K562 (cell line): ENCODE results near the gene RHEBL1. TPM values are rescaled to one million over a fixed set of nuclear protein-coding genes. Genes with fewer than 3 reads are reported as not detected.
A peak's percentile ranks its signal among the peaks of the same experiment; 100 is the strongest.

Experiments used
- ATF7 ChIP-seq: fragments of 450-650 bp; IDR thresholded peaks from 2 replicates; pipeline ENCODE4 v1.7.1; 2014; ENCODE audit warnings: mild to moderate bottlenecking, moderate library complexity
- CBX3 ChIP-seq, 2 experiments: IDR thresholded peaks; 1 replicate in 1 of 2; 2 replicates in 1 of 2; pipeline ENCODE4 v1.6.1; 2012; ENCODE audit warnings: inconsistent platforms in 2 of 2, low read length in 2 of 2, borderline replicate concordance in 1 of 2, control low read depth in 1 of 2
- CHD4 ChIP-seq: fragments of 200-600 bp; sonication (generic); IDR thresholded peaks from 3 replicates; pipeline ENCODE4 v1.6.1; 2012; ENCODE audit warnings: low read depth, mild to moderate bottlenecking, mixed read lengths, low read length, inconsistent platforms; ENCODE audit not compliant: insufficient read depth, insufficient replicate concordance, poor library complexity, severe bottlenecking
- CREM ChIP-seq: IDR thresholded peaks from 2 replicates; pipeline ENCODE4 v1.6.1; 2014; ENCODE audit warnings: antibody characterized with exemption, low read depth
- CSDE1 ChIP-seq, 2 experiments: fragments of 450-650 bp; IDR thresholded peaks; 2 replicates each; pipeline ENCODE4 v1.6.1; 2016; ENCODE audit warnings: mild to moderate bottlenecking in 1 of 2
- DMBX1 ChIP-seq: fragments of 250-450 bp; sonication (Bioruptor Pico); IDR thresholded peaks from 2 replicates; pipeline ENCODE4 v1.8.0; 2022; ENCODE audit warnings: inconsistent platforms, mild to moderate bottlenecking, moderate library complexity, borderline replicate concordance
- ETV5 ChIP-seq: sonication (generic); formaldehyde crosslinking; IDR thresholded peaks from 2 replicates; pipeline ENCODE4 v1.4.0; 2020; ENCODE audit warnings: low read depth, mild to moderate bottlenecking, missing genetic modification reagents
- FOXA3 ChIP-seq, 2 experiments: fragments of 450-650 bp in 1 of 2; sonication (generic) in 1 of 2; formaldehyde crosslinking; IDR thresholded peaks in 1 of 2; conservative IDR thresholded peaks in 1 of 2; 2 replicates each; pipeline versions ENCODE4 v1.4.0 to v1.8.0; 2020 to 2022; ENCODE audit warnings: mild to moderate bottlenecking in 2 of 2, missing genetic modification reagents in 1 of 2
- ILK ChIP-seq: fragments of 450-650 bp; IDR thresholded peaks from 2 replicates; pipeline ENCODE4 v1.6.1; 2016; ENCODE audit warnings: missing genetic modification characterization, low read depth, mild to moderate bottlenecking, missing compliant biosample characterization, moderate library complexity, borderline replicate concordance
- MAFG ChIP-seq: fragments of 450-650 bp; conservative IDR thresholded peaks from 2 replicates; pipeline ENCODE4 v1.6.1; 2016; ENCODE audit warnings: missing genetic modification characterization, missing compliant biosample characterization
- POU5F1 ChIP-seq: fragments of 150-350 bp; IDR thresholded peaks from 2 replicates; pipeline ENCODE4 v1.6.1; 2014; ENCODE audit warnings: borderline replicate concordance, low read length, low read depth, mild to moderate bottlenecking; ENCODE audit not compliant: partially characterized antibody
- ZNF3 ChIP-seq: fragments of 250-450 bp; sonication (Bioruptor Pico); IDR thresholded peaks from 2 replicates; pipeline ENCODE4 v1.5.0; 2021; ENCODE audit warnings: mild to moderate bottlenecking, moderate library complexity
- ZNF586 ChIP-seq: fragments of 450-650 bp; formaldehyde crosslinking; conservative IDR thresholded peaks from 2 replicates; pipeline ENCODE4 v1.4.0; 2020; ENCODE audit warnings: mild to moderate bottlenecking, moderate library complexity
- polyA plus RNA-seq, 8 experiments: library from polyadenylated mRNA; depleted of rRNA in 4 of 8; stranded (reverse) in 5 of 8; unstranded in 3 of 8; fragments of >200 nt; fragmentation: Nextera tagmentation in 2 of 8; fragmentation: Illumina TruSeq in 1 of 8; extraction: Ambion mirVana in 2 of 8; extraction: Trizol in 1 of 8; gene quantifications; 2 replicates each; pipeline versions ENCODE4 v1.2.1 to v1.2.3, GENCODE V29; 2011 to 2014; ENCODE audit warnings: inconsistent platforms in 1 of 8, missing spikeins in 1 of 8
- total RNA-seq, 7 experiments: library from RNA; depleted of rRNA in 6 of 7; stranded (reverse); fragments of >200 nt in 6 of 7; fragmentation: Illumina TruSeq in 2 of 7; extraction: Trizol in 2 of 7; gene quantifications; 2 replicates each; pipeline versions ENCODE4 v1.2.1 to v1.2.3, GENCODE V29; 2011 to 2021; ENCODE audit warnings: low replicate concordance in 1 of 7
- TF ChIP-seq, protein P1 (sequence below): fragments of 250-450 bp; sonication (Bioruptor Pico); IDR thresholded peaks from 2 replicates; pipeline ENCODE4 v1.5.0; 2021
- TF ChIP-seq, protein P2 (sequence below): fragments of 250-450 bp; sonication (Bioruptor Pico); IDR thresholded peaks from 2 replicates; pipeline ENCODE4 v1.9.0; 2021; ENCODE audit warnings: mild to moderate bottlenecking, inconsistent platforms
- TF ChIP-seq, protein P3 (sequence below), 2 experiments: fragments of 450-650 bp; conservative IDR thresholded peaks; 2 replicates each; pipeline ENCODE4 v1.6.1; 2017; ENCODE audit warnings: mild to moderate bottlenecking in 2 of 2, moderate library complexity in 2 of 2
- TF ChIP-seq, protein P4 (sequence below): sonication (generic); formaldehyde crosslinking; IDR thresholded peaks from 2 replicates; pipeline ENCODE4 v1.9.0; 2022; ENCODE audit warnings: mild to moderate bottlenecking, missing genetic modification reagents
- TF ChIP-seq, protein P5 (sequence below): fragments of 450-650 bp; IDR thresholded peaks from 2 replicates; pipeline ENCODE4 v1.6.1; 2017; ENCODE audit warnings: antibody characterized with exemption, mild to moderate bottlenecking

RHEBL1 gene
- total and polyA plus RNA-seq, 9 of the 15 experiments (the other 6 are each of a cell fraction or from before 2014, with no cell fraction given) = 4.3 to 36.1 (median 8.2) TPM

DNA sequence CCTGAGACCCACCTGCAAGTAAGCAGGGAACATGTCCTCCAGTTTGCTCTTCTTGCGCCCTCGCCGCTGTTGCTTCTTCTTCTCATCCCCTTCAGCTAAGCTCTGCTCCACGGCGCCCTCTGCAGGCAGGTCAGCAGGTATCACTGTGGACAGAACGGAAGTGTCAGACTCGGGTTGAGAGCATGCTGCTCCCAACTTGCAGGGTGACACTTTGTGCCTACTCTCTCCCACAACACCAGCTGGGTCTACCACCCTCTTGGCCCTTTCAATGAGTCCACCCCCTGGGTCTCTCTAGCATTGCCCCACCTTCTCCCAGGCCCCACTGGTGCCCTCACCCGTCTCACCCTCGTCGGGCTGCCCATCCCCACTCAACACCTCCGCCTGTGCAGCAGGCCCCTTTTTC is 25.9 kb downstream of the RHEBL1 start (continued):
- peak; percentile 47; the same call in 1 of the 2 replicates for TF ChIP-seq CREM
- TF ChIP-seq POU5F1 = no peak
- TF ChIP-seq ILK (tag) = no peak
- no peak for TF ChIP-seq ATF7
- no peak for TF ChIP-seq DMBX1
- TF ChIP-seq FOXA3 (CRISPR knock-in tag; conservative IDR thresholded peaks at IDR 0.05 in 1 of 2, IDR thresholded peaks at IDR 0.05 in 1 of 2) = no peak
- TF ChIP-seq CHD4 = no peak
- no peak for TF ChIP-seq MAFG
- TF ChIP-seq CBX3 (IDR thresholded peaks at IDR 0.05; ENCODE audit: borderline replicate concordance in 1 of 2, low read length in 2 of 2) = no peak
- TF ChIP-seq, protein P1, sequence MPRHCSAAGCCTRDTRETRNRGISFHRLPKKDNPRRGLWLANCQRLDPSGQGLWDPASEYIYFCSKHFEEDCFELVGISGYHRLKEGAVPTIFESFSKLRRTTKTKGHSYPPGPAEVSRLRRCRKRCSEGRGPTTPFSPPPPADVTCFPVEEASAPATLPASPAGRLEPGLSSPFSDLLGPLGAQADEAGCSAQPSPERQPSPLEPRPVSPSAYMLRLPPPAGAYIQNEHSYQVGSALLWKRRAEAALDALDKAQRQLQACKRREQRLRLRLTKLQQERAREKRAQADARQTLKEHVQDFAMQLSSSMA (CRISPR knock-in tag) = no peak
- no peak for TF ChIP-seq ZNF3 (CRISPR knock-in tag)
- TF ChIP-seq, protein P2, sequence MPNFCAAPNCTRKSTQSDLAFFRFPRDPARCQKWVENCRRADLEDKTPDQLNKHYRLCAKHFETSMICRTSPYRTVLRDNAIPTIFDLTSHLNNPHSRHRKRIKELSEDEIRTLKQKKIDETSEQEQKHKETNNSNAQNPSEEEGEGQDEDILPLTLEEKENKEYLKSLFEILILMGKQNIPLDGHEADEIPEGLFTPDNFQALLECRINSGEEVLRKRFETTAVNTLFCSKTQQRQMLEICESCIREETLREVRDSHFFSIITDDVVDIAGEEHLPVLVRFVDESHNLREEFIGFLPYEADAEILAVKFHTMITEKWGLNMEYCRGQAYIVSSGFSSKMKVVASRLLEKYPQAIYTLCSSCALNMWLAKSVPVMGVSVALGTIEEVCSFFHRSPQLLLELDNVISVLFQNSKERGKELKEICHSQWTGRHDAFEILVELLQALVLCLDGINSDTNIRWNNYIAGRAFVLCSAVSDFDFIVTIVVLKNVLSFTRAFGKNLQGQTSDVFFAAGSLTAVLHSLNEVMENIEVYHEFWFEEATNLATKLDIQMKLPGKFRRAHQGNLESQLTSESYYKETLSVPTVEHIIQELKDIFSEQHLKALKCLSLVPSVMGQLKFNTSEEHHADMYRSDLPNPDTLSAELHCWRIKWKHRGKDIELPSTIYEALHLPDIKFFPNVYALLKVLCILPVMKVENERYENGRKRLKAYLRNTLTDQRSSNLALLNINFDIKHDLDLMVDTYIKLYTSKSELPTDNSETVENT = no peak
- peak; percentile 72; the same call in 1 of the 2 replicates for TF ChIP-seq ETV5 (CRISPR knock-in tag)
- no peak for TF ChIP-seq ZNF586 (CRISPR knock-in tag)
- no peak for TF ChIP-seq CSDE1 (IDR thresholded peaks at IDR 0.05)
- TF ChIP-seq, protein P3, sequence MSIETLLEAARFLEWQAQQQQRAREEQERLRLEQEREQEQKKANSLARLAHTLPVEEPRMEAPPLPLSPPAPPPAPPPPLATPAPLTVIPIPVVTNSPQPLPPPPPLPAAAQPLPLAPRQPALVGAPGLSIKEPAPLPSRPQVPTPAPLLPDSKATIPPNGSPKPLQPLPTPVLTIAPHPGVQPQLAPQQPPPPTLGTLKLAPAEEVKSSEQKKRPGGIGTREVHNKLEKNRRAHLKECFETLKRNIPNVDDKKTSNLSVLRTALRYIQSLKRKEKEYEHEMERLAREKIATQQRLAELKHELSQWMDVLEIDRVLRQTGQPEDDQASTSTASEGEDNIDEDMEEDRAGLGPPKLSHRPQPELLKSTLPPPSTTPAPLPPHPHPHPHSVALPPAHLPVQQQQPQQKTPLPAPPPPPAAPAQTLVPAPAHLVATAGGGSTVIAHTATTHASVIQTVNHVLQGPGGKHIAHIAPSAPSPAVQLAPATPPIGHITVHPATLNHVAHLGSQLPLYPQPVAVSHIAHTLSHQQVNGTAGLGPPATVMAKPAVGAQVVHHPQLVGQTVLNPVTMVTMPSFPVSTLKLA (conservative IDR thresholded peaks at IDR 0.05) = peak in 1 of 2 experiments; percentile 28; a peak in 1 of 4 replicates
- TF ChIP-seq, protein P4, sequence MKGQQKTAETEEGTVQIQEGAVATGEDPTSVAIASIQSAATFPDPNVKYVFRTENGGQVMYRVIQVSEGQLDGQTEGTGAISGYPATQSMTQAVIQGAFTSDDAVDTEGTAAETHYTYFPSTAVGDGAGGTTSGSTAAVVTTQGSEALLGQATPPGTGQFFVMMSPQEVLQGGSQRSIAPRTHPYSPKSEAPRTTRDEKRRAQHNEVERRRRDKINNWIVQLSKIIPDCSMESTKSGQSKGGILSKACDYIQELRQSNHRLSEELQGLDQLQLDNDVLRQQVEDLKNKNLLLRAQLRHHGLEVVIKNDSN (CRISPR knock-in tag) = no peak
- TF ChIP-seq, protein P5, sequence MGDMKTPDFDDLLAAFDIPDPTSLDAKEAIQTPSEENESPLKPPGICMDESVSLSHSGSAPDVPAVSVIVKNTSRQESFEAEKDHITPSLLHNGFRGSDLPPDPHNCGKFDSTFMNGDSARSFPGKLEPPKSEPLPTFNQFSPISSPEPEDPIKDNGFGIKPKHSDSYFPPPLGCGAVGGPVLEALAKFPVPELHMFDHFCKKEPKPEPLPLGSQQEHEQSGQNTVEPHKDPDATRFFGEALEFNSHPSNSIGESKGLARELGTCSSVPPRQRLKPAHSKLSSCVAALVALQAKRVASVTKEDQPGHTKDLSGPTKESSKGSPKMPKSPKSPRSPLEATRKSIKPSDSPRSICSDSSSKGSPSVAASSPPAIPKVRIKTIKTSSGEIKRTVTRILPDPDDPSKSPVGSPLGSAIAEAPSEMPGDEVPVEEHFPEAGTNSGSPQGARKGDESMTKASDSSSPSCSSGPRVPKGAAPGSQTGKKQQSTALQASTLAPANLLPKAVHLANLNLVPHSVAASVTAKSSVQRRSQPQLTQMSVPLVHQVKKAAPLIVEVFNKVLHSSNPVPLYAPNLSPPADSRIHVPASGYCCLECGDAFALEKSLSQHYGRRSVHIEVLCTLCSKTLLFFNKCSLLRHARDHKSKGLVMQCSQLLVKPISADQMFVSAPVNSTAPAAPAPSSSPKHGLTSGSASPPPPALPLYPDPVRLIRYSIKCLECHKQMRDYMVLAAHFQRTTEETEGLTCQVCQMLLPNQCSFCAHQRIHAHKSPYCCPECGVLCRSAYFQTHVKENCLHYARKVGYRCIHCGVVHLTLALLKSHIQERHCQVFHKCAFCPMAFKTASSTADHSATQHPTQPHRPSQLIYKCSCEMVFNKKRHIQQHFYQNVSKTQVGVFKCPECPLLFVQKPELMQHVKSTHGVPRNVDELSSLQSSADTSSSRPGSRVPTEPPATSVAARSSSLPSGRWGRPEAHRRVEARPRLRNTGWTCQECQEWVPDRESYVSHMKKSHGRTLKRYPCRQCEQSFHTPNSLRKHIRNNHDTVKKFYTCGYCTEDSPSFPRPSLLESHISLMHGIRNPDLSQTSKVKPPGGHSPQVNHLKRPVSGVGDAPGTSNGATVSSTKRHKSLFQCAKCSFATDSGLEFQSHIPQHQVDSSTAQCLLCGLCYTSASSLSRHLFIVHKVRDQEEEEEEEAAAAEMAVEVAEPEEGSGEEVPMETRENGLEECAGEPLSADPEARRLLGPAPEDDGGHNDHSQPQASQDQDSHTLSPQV = no peak
